Omental fat pad (tissue), 4 donors: ENCODE data around the gene SH3RF1. TPM values are rescaled to one million over a fixed set of nuclear protein-coding genes. Genes with fewer than 3 reads are reported as not detected.

Experiments
- ATAC-seq: fragments of 150-250 bp; one replicate; pipeline ENCODE4 v1.9.1; 2016; ENCODE audit warnings: mild to moderate bottlenecking, moderate library complexity; ENCODE audit not compliant: low FRiP score
- DNase-seq: peaks from one replicate; pipeline ENCODE4 v3.0.0-alpha.2; 2019; ENCODE audit warnings: low spot score
- total RNA-seq, 4 donors: library from RNA; depleted of rRNA; stranded (reverse); fragments of >200 nt; gene quantifications; one replicate each; pipeline ENCODE4 v1.1.0, GENCODE V29; 2016
- TF ChIP-seq, protein P1 (sequence below), 3 donors: fragments of 450-650 bp; IDR thresholded peaks; one replicate each; pipeline ENCODE4 v1.5.1; 2016 to 2017; ENCODE audit warnings: antibody characterized with exemption in 3 of 3, mild to moderate bottlenecking in 3 of 3, moderate library complexity in 2 of 3

Gene SH3RF1
- total RNA-seq, 4 donors from 2014 or later, result 15.9 to 28.5 (median 23.5) TPM

DNA sequence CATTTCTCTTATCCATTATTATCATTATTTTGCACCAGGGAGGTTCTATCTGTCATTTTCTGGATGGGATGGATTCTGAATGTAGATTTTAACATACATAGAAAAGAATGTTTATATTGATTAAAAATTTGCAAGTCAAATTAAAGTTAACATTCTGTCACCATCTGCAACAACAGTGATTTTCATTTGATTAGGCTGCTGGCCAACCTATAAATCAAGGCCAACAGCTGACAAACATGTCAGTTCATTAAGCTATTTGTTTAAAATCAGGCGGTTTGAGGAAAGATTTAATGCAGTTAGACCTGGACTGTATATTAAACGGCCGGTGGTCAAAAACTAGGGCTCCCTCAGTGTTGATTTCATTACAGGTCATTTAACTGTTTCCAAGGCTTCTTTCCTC, 151.2 kb downstream of the SH3RF1 start:
- no peak for DNase-seq
- TF ChIP-seq, protein P1, sequence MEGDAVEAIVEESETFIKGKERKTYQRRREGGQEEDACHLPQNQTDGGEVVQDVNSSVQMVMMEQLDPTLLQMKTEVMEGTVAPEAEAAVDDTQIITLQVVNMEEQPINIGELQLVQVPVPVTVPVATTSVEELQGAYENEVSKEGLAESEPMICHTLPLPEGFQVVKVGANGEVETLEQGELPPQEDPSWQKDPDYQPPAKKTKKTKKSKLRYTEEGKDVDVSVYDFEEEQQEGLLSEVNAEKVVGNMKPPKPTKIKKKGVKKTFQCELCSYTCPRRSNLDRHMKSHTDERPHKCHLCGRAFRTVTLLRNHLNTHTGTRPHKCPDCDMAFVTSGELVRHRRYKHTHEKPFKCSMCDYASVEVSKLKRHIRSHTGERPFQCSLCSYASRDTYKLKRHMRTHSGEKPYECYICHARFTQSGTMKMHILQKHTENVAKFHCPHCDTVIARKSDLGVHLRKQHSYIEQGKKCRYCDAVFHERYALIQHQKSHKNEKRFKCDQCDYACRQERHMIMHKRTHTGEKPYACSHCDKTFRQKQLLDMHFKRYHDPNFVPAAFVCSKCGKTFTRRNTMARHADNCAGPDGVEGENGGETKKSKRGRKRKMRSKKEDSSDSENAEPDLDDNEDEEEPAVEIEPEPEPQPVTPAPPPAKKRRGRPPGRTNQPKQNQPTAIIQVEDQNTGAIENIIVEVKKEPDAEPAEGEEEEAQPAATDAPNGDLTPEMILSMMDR (IDR thresholded peaks at IDR 0.05), result no peak

DNA sequence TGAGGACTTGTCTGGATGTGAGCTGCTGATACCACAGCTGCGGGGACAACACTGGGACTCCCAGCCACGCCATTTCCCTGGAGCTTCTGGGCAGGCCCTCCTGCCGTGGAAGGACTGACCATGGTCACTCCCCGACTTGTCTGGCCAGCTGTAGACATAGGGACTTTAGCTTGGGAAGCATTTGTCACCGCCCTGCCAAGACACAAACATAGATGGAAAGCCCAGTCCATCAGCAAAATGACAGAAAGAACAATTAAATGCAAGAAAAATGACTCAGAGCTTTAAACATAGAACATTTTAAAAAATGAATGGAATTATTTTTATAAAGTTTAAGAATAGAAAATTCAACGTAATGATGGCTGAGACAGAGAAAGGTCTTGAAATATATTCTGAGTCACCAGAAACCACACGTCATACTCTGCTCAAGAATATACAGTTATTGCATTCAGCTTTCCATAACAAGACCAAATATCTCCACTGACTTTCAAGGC, 153.1 kb downstream of the SH3RF1 start:
- no peak for DNase-seq
- no peak for ATAC-seq
- TF ChIP-seq, protein P1 (IDR thresholded peaks at IDR 0.05), result no peak

More for the DNA sequence above, 151.2 kb downstream of the SH3RF1 start:
- no peak for ATAC-seq

DNA sequence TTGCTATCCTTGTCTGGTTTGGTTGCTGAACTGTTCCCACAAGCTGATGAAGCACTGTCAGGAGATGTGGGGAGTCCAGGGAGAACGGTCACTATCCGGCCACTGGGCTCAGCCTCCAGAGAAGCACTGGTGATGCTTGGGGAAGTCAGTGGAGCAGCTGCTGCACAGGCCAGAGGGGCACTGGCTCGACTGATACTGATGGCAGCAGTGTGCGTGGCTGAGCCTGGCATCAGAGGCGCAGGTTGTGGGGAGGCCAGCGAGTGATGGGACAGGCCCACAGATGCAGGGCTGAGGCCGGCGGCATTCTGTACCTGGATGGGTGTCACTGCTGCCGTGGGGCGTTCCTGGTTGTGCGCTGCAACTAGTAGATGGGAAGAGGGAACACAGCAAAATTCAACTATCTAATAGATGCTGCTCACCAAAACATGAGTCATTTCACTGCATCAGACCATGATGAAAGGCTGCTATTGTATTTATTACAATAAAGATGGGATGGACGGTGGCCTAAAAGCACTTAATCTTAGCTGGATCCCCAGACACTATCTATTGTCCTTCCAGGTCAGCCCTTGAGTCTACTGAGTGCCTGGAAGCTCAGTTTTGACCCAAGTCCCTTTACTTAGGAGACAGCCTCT, 154.4 kb downstream of the SH3RF1 start:
- TF ChIP-seq, protein P1 (IDR thresholded peaks at IDR 0.05), result no peak
- no peak for ATAC-seq
- no peak for DNase-seq

DNA sequence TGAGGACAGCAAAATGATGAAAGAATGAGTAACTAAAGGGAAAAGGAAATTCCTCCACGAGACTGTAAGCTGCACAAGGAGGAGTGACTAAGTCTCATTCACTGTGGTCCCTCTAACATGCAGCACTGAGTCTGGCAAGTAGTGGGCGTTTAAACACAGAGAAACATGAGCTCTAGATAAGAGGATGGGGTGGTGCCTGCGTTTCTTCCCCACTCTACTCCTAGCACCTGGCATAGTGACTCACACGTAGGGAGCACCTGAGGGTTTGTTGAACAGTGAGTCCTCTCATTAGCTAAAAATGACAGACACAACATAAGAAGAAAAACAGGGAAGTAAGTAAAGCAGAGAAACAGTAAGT, 154.9 kb downstream of the SH3RF1 start:
- ATAC-seq (peak; percentile 70), DNase-seq (no peak)
- TF ChIP-seq, protein P1 (IDR thresholded peaks at IDR 0.05), result no peak

DNA sequence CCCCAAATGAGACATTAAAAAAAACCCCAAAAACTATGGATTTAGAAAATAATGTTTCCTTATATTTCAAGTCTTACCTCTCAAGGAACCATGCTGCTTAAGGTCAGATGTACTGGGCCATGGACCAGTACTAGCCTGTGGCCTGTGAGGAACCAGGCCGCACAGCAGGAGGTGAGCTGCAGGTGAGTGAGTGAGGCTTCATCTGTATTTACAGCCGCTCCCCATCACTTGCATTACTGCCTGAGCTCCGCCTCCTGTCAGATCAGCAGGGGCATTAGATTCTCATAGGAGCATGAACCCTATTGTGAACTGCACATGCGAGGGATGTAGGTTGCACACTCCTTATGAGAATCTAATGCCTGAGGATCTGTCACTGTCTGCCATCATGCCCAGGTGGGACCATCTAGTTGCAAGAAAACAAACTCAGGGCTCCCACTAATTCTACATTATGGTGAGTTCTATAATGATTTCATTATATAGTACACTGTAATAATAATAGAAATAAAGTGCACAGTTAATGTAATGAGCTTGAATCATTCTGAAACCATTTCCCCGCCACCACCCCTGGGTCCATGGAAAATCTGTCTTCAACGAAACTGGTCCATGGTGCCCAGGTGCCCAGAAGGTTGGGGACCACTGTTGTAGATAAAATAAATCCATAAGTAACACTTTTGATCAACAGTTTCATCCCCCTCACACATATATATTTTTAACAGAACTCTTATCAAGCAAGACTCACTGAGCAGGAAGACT, 155.4 kb downstream of the SH3RF1 start:
- DNase-seq, result no peak
- ATAC-seq, result no peak
- TF ChIP-seq, protein P1 (IDR thresholded peaks at IDR 0.05), result no peak

DNA sequence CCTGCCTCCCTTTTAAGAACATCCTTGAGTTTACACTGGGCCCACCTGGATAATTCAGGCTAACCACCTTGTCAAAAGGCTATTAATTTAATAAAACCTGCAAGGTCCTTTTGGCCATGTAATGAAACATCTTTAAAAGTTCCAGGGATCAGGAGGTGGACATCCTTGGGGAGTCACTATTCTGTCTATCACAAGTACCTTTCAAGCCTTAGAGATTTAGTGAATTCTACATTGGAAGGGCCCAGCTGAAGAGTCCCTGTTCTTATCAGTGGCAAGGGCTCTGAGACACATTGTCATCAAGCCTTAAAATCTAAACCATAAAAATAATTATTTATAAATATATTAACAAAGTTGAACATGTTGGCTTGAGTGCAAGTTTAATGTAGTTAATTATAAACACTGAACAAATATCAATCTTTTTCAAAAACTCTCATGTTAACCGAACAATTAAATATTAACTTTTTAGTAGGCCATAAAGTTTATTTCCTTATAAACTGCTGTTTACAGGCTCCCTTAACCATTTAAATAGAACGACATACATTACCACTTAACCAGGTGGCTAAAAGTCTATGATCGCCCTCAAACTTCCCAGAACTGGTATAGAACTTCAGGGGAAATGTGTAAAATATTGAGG, 156.3 kb downstream of the SH3RF1 start:
- ATAC-seq (no peak), DNase-seq (no peak)
- TF ChIP-seq, protein P1 (IDR thresholded peaks at IDR 0.05), result no peak
